SH-SY5Y (cell line): ENCODE results near the gene COX7B2.

Source experiments
- GATA2 ChIP-seq: IDR thresholded peaks from 2 replicates; pipeline ENCODE4 v1.6.1; 2011; ENCODE audit warnings: mild to moderate bottlenecking, low read depth, low read length
- GATA3 ChIP-seq: IDR thresholded peaks from 2 replicates; pipeline ENCODE4 v1.6.1; 2011; ENCODE audit warnings: low read depth, mild to moderate bottlenecking, low read length, moderate library complexity

DNA sequence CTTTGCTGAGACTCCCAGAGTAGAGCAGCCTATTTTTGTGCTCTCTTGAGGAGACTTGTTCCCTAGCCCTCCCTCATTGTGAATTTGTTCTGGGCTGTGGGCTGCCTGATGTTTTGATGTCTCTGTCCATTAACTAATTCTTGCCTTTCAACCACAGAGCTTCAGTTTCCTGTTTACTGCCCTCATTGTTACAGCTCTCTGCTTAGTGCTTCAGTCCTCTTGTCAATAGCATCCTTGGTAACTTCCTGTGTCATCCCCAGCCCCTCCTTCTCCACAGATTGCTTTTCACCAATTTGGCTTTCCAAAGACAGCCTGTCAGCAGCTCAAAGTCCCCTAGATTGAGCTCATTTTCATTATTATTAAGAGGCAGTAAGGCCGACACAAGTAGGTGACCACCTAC is 69.9 kb downstream of the COX7B2 start:
- TF ChIP-seq GATA3 (no peak), GATA2 (no peak)
